Upper lobe of left lung (tissue), 6 donors: ENCODE measurements around the gene SGCA. TPM values are rescaled to one million over a fixed set of nuclear protein-coding genes. Genes with fewer than 3 reads are reported as not detected.

Experiments
- ATAC-seq, 2 donors: fragments of 200-7000 bp; cut with Tn5 transposase; one replicate each; pipeline ENCODE4 v1.9.1; 2022; ENCODE audit warnings: mild to moderate bottlenecking in 2 of 2, moderate library complexity in 2 of 2; ENCODE audit not compliant: low FRiP score in 2 of 2
- DNase-seq, 2 donors: peaks; one replicate each; pipeline ENCODE4 v3.0.0-alpha.2; 2019 to 2020
- H3K27ac ChIP-seq, 4 donors: fragments of 200-600 bp; sonication (generic); one replicate each; pipeline ENCODE4 v1.5.1; 2016 to 2019
- H3K27me3 ChIP-seq, 4 donors: fragments of 200-600 bp; sonication (generic); one replicate each; pipeline ENCODE4 v1.5.1; 2017 to 2019
- H3K36me3 ChIP-seq, 4 donors: fragments of 200-600 bp; sonication (generic); one replicate each; pipeline ENCODE4 v1.5.1; 2016 to 2019
- H3K4me1 ChIP-seq, 4 donors: fragments of 200-600 bp; sonication (generic); one replicate each; pipeline ENCODE4 v1.5.1; 2018 to 2019
- H3K4me3 ChIP-seq, 4 donors: fragments of 200-600 bp; sonication (generic); one replicate each; pipeline ENCODE4 v1.5.1; 2017 to 2019; ENCODE audit warnings: mild to moderate bottlenecking in 2 of 4, moderate library complexity in 1 of 4
- H3K9me3 ChIP-seq, 4 donors: fragments of 200-600 bp; sonication (generic); one replicate each; pipeline ENCODE4 v1.5.1; 2018 to 2019
- CTCF ChIP-seq, 6 experiments: fragments of 450-650 bp in 4 of 6; fragments of 200-600 bp in 2 of 6; sonication (generic) in 2 of 6; IDR thresholded peaks; one replicate each; pipeline ENCODE4 v1.5.1; 2016 to 2019; ENCODE audit warnings: antibody characterized with exemption in 6 of 6
- EP300 ChIP-seq, 4 donors: sonication (generic); formaldehyde crosslinking; IDR thresholded peaks; one replicate each; pipeline ENCODE4 v1.5.1; 2017; ENCODE audit warnings: antibody characterized with exemption in 4 of 4, control low read depth in 2 of 4
- POLR2A ChIP-seq, 4 donors: fragments of 450-650 bp; IDR thresholded peaks; one replicate each; pipeline ENCODE4 v1.5.1; 2016 to 2017; ENCODE audit warnings: antibody characterized with exemption in 4 of 4, mild to moderate bottlenecking in 2 of 4
- POLR2AphosphoS5 ChIP-seq, 2 donors: sonication (generic); formaldehyde crosslinking; IDR thresholded peaks; one replicate each; pipeline ENCODE4 v1.5.1; 2017; ENCODE audit warnings: antibody characterized with exemption in 2 of 2
- whole genome bisulfite sequencing, 2 donors: methylation state at CpG; one replicate each; pipeline ENCODE4 v1.1.5; 2017 to 2018; 5-methylcytosine and 5-hydroxymethylcytosine counted together
- total RNA-seq, 6 donors: library from RNA; depleted of rRNA in 4 of 6; stranded (reverse); fragments of >200 nt in 4 of 6; gene quantifications; one replicate each; pipeline versions ENCODE4 v1.1.0 to v1.2.1, GENCODE V29; 2016 to 2021
- donor health status: DM: no; HTN: no; CAD: no; lungs with moderate emphysema.
- donor health status: DM: no; HTN: yes; CAD: no; lungs with severe emphysema.

Gene SGCA
- total RNA-seq, 6 donors from 2014 or later, result 1.6 to 19.7 (median 14.1) TPM

- no peak overlapping the region for H3K4me3 ChIP-seq
- ATAC-seq, result no peak
- DNase-seq, result no peak
- no peak for TF ChIP-seq EP300 (IDR thresholded peaks at IDR 0.05)
- no peak for TF ChIP-seq CTCF (IDR thresholded peaks at IDR 0.05)
- TF ChIP-seq POLR2AphosphoS5 (IDR thresholded peaks at IDR 0.05), result no peak
- TF ChIP-seq POLR2A (IDR thresholded peaks at IDR 0.05), result no peak
- no peaks in the 10 kb centered on the region for H3K27me3 ChIP-seq
- H3K9me3 ChIP-seq, result no peaks in the 10 kb centered on the region
- 66 to 68% methylated on average over 8 of the region's 8 CpGs for WGBS, 2 donors
- H3K27ac ChIP-seq, result no peak overlapping the region
- H3K4me1 ChIP-seq, result peaks cover 12 to 15% (median 14%) of the 10 kb centered on the region in 4 donors
- no peaks in the 10 kb centered on the region for H3K36me3 ChIP-seq
Observed at GRCh38 chr17:50162466-50163254, 3.1 kb upstream of the SGCA start.

DNA sequence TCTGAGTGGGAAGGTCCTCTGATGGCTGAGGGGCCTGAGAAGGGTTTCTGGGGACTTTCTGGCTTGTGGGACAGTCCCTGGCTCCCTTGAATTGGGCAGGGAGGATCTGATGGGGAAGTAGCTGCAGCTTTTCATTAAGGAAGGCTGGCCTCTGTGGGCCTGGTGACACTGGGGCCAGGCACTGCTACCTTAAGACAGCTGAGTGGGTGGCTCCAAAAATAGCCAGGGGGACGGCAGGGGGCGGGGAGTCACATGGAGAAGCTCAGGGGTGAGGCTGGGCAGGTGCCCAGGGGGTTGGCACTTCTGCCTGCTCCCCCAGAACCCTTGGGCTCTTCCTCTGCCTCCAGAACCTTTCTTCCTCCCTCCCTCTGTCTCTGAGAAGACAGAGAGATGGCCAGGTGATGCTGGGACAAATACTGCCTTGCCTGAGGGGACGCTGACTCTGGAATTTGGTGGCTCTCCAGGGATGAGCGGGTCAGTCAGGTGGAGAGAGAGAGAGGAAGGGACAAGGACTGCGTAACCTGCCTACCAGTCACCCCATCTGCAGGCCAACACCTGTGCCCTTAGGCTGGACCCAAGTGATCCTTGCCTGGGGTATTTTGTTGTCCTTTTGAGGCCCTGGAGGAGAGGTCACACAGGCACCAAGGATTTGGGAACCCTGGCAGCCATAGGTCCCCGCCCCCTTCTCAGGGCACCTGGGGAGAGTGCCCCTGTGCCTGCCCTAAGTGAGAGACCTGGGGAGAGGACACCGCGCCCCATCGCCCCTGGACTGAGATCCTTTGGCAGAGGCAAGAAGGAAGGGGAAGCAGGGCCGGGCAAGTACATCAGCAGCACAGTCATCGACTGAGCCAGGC, 1.7 kb upstream of the SGCA start:
- H3K36me3 ChIP-seq, result no peaks in the 10 kb centered on the region
- TF ChIP-seq POLR2A (IDR thresholded peaks at IDR 0.05) (no peak), POLR2AphosphoS5 (IDR thresholded peaks at IDR 0.05) (no peak), CTCF (IDR thresholded peaks at IDR 0.05) (no peak), EP300 (IDR thresholded peaks at IDR 0.05) (no peak)
- DNase-seq, result no peak
- no peaks in the 10 kb centered on the region for H3K9me3 ChIP-seq
- no peak overlapping the region for H3K4me3 ChIP-seq
- peaks cover 12 to 17% (median 14%) of the 10 kb centered on the region in 4 donors for H3K4me1 ChIP-seq
- WGBS, 2 donors, result 73 to 96% methylated on average over 3 to 11 of the region's 11 CpGs
- no peaks in the 10 kb centered on the region for H3K27me3 ChIP-seq
- ATAC-seq, result no peak
- no peak overlapping the region for H3K27ac ChIP-seq

DNA sequence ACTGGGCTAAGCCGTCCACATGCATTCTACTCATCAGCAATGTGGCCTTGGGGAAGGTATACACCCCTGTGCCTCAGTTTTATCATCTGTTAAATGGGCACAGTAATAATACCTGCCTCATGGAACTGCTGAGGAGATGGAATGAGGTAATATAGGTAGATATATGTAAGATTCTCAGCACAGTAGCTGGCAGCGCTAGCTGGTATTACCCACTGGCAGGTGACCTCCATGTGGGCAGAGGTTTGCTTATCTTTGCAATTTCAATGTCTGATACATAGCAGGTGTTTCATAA, 1.2 kb upstream of the SGCA start:
- 97 to 100% methylated on average over 1 to 2 of the region's 2 CpGs for WGBS, 2 donors
- ATAC-seq, result no peak

DNA sequence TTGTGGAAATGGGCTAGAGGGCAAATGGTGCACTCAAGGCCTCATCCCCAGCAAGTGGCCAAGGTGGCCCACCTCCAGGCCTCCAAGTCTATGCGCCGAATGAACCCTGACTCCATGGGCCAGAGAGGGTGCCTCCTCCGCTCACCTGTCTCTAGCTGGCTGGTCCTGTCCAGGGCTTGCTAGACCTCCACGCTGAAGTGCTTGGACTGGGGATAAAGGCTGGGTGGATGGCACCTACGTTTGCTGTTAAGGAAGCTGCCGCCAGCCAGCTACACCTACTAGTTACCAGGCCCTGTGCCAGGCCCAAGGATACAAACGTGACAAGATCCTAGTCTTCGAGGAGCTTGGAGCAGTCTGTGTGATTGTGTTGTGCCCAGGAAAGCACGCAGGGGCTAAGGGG, 739 bp upstream of the SGCA start:
- TF ChIP-seq EP300 (IDR thresholded peaks at IDR 0.05), result no peak
- no peak for TF ChIP-seq POLR2A (IDR thresholded peaks at IDR 0.05)
- TF ChIP-seq CTCF (IDR thresholded peaks at IDR 0.05), result no peak
- no peak for TF ChIP-seq POLR2AphosphoS5 (IDR thresholded peaks at IDR 0.05)
- H3K4me1 ChIP-seq, result peaks cover 12 to 18% (median 14%) of the 10 kb centered on the region in 4 donors
- DNase-seq (no peak), ATAC-seq (no peak)
- no peak overlapping the region for H3K27ac ChIP-seq
- no peaks in the 10 kb centered on the region for H3K9me3 ChIP-seq
- H3K4me3 ChIP-seq, result no peak overlapping the region
- whole genome bisulfite sequencing, 2 donors, result 81 to 93% methylated on average over 5 to 9 of the region's 9 CpGs
- H3K27me3 ChIP-seq, result no peaks in the 10 kb centered on the region
- no peaks in the 10 kb centered on the region for H3K36me3 ChIP-seq

More for the DNA sequence above, 1.2 kb upstream of the SGCA start:
- no peak for TF ChIP-seq POLR2AphosphoS5 (IDR thresholded peaks at IDR 0.05)
- TF ChIP-seq CTCF (IDR thresholded peaks at IDR 0.05), result no peak
- no peak for TF ChIP-seq POLR2A (IDR thresholded peaks at IDR 0.05)
- TF ChIP-seq EP300 (IDR thresholded peaks at IDR 0.05), result no peak
- no peak overlapping the region for H3K4me3 ChIP-seq
- H3K9me3 ChIP-seq, result no peaks in the 10 kb centered on the region
- H3K27me3 ChIP-seq, result no peaks in the 10 kb centered on the region
- no peak overlapping the region for H3K27ac ChIP-seq
- H3K36me3 ChIP-seq, result no peaks in the 10 kb centered on the region
- peaks cover 12 to 18% (median 14%) of the 10 kb centered on the region in 4 donors for H3K4me1 ChIP-seq
- no peak for DNase-seq
